ENCODE measurements around the gene XRCC5. TPM values are rescaled to one million over a fixed set of nuclear protein-coding genes. Genes with fewer than 3 reads are reported as not detected.
"Not testable (repeated sequence)": the region's sequence is repeated elsewhere in the genome, so short reads cannot be mapped to it uniquely, and the experiment has no call there.

Gene XRCC5
- total RNA-seq, 1 donor from 2014 or later, result 272 TPM

DNA sequence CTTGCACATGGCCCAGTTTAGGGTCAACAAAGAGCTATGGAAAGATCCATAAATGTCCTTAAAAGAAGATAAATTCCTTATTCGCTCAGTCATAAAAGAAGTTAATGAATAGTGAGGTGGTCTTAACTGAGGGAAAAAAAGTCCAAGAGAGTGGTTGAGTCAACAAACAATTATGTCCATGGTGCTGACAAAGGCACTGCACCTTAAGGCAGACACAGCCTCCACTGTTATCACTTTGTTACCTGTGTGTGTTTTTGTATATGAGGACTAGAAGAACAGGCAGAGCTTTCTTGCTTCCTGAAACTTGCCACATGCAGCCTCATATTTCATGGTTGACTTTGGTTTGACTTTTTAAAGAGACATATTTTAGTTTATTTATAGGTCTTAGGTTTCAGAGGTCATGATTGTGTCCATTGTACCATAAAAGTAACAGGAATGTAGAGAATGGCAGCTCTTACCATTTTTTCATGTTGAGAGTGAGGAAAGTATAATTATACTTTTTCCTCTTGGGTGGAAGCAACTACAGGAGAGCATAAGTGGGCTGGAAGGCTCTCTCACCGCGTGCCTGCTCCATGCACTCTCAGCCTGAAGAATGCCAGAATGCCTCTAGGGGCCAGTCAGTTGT, 93.6 kb downstream of the XRCC5 start:
- no peak for DNase-seq

DNA sequence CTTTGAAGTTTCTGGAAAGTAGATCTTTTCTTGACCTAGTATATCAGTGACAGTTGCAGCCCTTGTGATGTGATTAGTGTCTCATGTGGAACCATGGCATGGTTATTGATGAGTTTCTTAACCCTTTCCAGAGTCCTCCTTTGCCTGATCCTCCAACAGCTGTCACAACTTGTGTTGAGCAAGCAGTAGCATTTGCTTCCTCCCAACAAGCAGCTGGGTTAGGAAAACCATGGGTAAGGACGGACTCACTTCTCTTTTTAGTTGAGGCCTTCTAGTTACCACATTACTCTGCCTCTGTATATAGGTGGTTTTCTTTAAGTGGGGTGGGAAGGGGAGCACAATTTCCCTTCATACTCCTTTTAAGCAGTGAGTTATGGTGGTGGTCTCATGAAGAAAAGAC, 96.3 kb downstream of the XRCC5 start:
- DNase-seq, result no peak

DNA sequence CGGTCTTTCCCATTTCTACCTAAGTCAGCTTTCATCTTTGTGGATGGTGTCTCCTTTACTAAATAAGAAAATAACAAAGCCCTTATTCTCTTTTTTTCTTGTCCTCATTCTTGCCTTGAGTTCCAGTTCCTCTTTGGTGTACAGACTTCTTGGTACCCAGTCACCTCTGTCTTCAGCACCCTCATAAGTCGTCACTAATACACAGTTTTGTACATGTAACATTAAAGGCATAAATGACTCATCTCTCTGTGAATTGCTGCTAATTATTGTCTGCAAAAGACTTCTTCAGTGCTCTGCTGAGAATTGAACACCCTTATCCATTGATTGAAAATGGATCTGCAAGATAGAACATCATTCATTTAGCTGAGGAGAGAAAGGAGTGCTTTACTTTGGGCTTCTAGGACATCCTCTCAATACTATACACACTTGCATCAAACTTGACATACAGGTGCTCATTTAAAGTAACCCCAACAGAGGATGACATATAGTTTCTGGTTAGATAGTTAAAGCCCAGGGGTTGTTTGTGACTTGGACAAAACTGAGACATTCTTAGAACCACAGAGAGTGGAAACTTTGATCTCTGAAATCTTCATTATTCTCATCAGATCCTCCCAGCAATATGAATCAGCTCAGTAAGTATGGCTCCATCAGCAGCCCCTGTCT, 97.0 kb downstream of the XRCC5 start:
- DNase-seq, result no peak

DNA sequence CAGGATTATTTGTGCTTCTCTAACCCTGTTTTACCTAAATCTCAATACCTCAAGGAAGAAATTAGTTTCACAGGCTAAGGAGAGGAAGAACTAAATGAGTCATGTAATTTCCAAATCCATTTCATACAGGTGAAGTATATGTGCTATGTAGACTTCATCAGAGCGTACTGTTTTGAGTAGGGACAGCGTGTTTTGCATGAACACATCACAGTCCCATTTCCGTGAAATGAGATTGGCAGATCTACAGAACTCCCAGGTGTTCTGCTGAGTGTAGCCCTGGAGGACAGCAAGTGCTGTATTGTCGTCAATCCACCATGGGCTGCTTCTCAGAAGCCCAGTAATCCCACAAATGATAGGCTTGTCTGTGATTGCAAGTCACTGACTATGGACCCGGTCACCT, 97.7 kb downstream of the XRCC5 start:
- no peak for DNase-seq

DNA sequence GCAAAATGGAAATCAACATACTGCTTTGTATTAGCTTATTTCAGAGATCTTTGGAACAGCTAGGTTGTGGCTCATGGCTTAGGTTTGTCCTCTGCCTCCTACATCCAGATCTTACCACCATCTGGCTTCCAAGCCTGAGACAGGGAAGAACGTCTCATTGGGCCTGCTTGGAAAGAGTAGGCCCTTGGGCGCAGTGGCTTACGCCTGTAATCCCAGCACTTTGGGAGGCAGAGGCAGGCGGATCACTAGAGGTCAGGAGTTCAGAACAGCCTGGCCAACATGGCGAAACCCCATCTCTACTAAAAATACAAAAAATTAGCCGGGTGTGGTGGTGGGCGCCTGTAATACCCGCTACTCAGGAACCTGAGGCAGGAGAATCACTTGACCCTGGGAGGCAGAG, 99.5 kb downstream of the XRCC5 start:
- not testable (repeated sequence) for DNase-seq

DNA sequence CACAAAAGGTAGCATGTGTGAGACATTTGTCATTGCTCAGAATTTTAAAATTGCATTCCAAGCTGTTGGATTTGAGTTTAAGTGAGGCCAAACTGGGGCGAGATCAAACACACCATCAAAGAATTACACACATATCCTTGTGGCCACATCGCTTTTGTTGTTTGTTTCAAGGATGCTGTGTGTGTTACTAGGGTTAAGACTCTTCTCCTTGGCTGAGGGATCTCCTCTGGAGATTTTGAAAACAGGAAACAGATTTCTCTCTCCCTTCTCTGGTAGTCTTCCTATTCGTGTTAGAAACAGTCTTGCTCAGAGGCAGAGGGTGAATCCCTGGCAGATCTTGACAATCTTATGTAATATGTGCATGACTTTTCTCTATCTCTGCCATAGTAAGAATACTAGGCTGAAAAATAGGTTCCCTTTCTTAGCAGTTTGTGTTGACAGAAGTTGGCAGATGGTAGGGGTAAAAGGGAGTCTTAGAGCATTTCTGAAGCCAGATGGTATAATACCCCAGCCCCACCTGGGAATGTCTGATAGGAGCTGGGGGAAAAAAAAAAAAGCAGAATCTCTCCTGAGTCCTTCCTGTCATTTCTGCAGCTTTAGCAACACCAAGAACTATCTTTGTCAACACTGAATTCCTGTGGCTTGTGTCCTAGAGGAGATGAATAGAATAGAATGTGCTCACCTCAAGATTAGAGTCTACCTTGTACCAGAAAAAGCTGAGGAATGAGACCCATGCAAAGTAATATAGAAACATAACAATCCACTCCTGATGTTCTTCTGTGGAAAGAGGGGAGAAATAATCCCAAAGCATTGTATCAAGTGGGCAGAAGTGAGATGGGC, 101.8 kb downstream of the XRCC5 start:
- peak; percentile 22 for DNase-seq

DNA sequence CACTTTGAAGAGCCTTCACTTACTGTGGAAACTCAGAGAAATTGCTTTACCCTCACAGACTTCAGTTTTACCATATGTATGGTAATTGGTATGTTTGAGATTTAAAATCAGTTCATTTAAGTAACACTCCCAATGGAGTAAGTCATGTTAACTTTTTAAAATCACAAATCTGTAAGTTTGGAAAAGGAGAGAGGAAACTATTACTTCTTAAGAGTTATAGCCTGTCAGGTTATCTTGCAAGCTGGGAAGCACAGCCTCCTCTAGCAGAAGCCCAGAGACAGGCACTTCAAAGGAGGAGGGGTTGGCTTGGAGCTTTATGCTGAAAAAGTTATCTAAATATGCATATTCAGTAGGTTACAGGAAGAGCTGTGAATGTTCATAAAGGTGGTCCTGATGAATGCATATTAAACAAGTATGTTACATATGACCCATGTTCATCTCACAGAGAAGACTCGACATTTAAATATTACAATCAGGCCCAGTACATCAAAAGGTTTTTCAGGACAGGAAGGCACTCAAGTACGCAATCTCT, 102.5 kb downstream of the XRCC5 start:
- no peak for DNase-seq

DNA sequence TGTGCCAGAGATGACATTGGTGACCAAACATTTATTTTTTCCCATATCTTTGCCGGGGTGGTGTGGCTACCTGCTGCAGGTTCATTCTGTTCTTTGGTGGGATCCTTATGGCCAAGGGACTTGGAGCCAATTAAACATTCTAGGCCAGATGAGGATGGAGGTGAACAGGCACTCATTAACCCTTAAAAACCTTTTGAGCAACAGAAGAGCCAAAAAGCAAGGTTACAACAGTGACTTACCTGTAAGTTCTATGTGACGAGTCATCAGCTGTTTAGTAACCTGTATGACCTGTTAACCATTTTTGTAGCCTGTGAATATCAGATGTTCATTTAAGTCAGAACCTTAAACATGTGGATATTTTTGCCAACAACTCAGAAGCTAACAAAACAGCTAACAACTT, 105.6 kb downstream of the XRCC5 start:
- DNase-seq, result no peak

DNA sequence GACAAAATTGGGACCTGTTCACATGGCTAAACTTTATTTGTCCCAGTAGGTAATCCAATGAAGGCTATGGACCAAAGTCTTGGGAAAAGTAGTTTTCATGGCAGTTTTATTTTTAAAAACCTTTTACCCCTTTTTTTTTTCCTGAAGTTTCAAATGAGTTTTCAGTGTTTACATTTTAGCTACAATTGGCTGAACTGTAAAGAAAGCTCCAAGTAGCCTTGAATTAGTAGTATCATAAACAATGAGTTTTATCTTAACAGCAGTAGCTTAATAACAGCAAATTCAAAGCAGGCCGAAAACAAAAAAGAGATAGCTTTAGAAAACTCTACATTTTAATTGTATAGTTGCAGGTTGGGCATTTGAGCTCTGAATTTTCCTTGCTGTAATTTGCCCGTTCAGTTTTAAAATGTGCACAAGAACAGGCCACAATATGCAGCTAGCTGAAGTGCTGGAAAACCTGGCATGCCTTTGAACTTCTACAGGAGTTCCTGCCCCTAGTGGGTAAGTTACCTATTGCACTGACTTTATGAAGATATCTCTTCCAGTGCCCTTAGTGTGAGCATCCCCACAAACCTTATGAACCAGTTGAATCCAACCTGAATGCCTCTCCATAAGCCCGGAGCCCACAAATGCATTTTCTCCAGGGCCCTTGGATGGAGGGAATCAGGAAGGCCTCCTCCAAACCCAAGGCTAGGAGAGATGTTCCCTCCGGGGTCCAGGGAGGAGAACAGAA, 106.7 kb downstream of the XRCC5 start:
- peak; percentile 32 for DNase-seq

DNA sequence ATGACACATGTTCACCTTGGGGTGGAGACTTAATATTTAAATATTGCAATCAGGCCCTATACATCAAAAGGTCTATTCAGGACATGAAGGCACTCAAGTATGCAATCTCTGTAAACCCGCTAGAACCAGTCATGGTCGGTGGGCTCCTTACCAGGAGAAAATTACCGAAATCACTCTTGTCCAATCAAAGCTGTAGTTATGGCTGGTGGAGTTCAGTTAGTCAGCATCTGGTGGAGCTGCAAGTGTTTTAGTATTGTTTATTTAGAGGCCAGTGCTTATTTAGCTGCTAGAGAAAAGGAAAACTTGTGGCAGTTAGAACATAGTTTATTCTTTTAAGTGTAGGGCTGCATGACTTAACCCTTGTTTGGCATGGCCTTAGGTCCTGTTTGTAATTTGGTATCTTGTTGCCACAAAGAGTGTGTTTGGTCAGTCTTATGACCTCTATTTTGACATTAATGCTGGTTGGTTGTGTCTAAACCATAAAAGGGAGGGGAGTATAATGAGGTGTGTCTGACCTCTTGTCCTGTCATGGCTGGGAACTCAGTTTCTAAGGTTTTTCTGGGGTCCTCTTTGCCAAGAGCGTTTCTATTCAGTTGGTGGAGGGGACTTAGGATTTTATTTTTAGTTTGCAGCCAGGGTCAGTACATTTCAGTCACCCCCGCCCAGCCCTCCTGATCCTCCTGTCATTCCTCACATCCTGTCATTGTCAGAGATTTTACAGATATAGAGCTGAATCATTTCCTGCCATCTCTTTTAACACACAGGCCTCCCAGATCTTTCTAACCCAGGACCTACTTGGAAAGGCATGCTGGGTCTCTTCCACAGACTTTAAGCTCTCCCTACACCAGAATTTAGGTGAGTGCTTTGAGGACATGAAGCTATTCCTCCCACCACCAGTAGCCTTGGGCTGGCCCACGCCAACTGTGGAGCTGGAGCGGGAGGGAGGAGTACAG, 108.1 kb downstream of the XRCC5 start:
- DNase-seq, result peak; percentile 69

DNA sequence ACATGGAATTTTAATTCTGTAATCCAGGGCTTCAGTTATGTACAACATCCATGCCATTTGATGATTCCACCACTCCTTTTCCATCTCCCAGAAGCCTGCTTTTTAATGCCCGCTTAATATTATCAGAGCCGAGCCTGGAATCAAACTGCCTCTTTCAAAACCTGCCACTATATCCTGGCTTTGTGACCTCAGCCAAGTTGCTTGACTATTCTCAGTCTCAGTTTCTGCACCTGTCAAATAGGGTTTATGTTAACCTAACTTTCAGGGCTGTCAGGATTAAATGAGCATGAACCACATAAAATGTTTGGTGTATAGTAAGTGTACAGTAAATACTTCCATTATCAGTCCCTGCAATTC, 108.7 kb downstream of the XRCC5 start:
- DNase-seq, result no peak

DNA sequence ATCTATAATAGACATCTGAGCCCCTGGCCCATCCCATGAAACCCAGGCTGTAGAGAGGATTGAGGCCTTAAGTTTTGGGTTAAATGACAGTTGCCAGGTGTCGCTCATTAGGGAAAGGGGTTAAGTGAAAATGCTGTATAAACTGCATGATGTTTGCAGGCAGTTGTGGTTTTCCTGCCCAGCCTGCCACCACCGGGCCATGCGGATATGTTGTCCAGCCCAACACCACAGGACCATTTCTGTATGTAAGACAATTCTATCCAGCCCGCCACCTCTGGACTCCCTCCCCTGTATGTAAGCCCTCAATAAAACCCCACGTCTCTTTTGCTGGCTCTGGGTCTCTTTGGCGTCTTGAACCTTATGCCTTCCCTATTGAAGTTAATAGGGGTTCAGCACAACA, 110.7 kb downstream of the XRCC5 start:
- no peak for DNase-seq

DNA sequence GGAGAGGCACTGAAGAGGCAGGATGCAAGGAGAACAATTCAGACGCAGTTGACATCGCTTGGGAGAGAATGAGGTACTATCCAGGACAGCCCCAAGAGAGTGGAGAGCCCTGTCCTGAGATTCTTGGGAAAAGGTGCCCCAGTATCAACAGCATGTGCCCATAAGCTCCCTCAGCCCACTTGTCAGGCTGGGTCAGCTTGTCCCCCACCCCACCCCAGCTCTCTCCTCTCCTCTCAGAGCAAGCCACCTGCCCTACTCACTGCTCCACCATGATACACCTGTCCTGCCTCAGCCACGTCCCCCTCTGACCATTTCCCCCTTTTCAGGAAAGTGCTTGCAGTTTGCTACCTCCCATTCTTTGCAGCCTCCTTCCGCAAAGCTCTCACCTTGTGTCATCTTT, 111.8 kb downstream of the XRCC5 start:
- no peak for DNase-seq

DNA sequence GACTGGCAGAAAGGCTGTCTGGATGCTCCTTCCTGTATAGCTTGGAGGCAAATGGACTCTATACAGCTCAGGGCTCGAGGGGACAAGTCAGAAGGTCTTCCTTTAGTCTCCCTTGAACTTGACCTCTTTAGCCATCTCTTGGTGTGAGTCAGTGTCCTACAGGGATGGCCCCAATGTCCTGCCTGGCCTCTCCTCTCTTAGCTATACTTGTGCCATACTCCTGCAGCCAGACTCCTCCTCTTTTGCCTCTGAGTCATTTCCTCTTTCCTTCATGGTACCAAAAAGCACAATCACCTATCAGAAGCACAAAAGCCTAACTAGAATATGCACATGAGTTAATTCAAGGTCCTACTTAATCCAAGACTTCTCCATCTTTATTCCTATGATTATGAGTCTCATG, 112.7 kb downstream of the XRCC5 start:
- peak; percentile 38 for DNase-seq

DNA sequence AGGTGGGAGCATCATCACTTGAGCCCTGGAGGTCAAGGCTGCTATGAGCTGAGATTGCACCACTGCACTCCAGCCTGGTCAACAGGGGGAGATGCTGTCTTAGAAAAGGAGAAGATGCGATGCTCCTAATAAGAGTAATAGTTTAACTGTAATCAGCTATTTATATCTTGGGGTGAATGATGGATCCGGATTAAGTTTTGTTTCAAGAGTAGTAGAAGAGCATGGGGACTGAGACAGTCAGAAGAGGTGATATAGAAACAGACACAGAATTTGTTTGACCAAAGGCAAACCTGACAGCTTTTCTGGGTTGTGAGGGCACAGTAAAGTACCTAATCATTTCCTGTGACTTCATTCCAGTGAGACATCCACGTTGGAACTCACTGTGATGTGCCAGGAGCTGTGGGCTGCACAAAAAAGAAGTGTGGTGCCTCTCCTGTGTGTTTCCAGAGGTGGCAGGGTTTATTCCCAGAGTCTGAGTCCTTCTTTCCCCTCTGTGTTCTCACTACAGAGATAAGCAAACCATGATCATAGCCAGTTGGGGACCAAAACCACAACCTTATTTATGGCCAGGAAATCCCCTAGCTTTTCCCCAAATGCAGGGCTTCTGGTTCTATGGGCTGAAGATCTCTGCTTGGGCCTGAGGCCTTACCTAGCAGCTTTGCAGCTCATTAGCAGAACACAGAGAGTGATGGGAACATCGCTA, 113.7 kb downstream of the XRCC5 start:
- peak; percentile 49 for DNase-seq

DNA sequence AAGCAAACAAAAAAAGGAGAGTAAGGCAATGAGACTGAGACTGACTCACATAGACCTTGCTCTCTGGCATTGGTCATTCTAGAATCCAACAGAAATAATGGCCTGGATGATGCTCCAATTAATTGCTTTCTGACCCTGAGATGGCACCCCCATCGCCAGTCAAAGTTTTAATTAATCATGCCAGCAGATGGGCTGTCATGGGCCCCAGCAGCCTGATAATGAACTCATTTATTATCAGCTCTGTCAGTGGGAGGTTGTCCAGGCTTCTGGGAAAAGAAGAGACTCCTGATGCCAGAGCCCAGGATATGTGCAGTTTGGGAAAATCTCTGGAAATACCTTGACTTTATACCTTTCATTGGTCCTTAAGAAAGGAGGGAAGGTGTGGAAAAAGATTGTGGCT, 115.2 kb downstream of the XRCC5 start:
- no peak for DNase-seq

DNA sequence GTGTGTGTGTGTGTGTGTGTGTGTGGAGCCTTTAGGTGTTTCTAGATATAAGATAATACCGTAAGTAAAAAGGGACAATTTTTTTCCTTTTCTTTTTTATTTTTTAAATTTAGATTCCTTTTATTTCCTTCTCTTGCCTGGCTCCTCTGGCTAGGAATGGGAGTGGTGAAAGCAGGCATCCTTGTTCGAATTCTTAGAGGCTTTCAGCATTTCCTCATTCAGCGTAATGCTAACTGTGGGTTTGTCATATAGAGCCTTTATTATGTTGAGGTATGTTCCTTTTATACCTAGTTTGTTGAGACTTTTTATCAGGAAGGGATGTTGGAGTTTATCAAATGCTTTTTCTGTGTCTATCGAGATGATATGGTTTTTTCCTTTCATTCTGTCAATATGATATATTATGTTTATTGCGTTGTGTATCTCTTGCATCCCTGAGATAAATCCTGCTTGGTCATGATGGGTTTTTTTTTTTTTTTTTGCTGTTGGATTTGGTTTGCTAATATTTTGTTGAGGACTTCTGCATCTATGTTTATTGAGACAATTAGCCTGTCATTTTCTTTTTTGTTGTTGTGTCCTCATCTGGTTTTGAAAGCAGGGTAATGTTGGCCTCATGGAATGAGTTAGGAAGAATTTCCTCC, 120.2 kb downstream of the XRCC5 start:
- DNase-seq, result no peak

DNA sequence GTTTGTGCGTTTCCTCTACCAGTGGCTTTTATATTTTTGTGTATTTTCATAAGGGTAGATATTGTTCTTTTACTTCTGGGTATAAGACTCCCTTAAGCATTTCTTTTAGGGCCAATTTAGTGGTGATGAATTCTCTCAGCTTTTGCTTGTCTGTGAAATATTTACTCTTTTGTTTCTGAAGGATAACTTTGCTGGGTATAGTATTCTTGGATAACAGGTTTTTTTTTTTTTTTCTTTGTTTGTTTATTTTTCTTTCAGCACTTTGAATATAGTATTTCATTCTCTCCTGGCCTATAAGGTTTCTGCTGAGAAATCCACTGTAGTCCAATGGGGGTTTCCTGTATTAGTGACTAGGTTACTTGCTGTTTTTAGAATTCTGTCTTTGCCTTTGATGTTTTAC, 122.7 kb downstream of the XRCC5 start:
- DNase-seq, result no peak

DNA sequence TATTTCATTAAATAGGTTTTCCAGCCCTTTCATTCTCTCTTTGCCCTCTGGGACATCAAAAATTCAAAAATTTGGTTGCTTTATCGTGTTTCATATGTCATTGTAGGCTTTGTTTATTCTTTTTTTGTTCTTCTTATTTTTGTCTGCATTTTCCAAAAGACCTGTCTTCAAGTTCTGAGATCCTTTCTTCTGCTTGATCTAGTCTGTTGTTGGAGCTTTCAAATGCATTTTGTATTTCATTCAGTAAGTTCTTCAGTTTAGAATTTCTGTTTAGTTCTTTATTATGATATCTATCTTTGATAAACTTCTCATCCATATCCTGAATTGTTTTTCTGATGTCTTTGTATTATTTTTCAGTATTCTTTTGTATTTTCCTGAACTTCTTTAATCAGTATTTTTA, 123.6 kb downstream of the XRCC5 start:
- no peak for DNase-seq

DNA sequence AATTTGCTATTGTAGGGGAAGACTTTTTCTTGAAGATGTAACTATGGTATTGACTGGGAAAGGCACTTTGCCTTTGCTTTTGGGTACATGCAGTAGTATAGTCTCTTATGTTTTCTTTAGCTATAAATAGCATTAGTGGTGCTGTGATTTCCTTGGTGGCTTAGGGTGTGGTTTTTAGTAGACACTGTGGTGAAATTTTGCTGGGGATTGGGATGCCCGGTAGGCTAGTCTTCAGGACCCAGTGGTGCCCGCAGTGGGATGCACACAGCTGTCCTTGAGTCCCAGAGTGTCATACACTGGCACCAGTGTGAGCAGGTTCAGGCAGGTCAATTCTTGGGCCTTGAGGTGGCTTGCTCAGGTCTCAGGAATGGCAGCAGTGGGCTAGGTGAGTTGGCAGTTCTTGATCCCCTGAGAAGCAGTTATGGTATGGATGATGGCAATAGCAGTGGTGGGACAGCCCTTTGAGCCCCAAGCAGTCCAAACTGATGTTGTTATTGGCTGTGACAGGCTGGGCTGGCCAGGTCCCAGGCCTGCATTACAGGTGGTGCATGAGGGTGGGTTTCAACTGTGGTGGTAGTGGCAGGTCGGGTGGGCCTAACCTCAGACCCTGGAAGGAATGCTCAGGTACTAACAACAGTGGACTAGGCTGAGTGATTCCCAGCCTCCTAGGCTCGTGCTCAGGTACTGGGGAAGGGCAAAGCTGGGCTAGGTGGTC, 124.3 kb downstream of the XRCC5 start:
- DNase-seq, result no peak

Measured in dermis blood vessel endothelial cell (primary cell).